PC-9 (cell line): ENCODE results near the gene TGFBR3. TPM values are rescaled to one million over a fixed set of nuclear protein-coding genes. Genes with fewer than 3 reads are reported as not detected.

ENCODE experiments used
- BruUV-seq: library from RNA; stranded (reverse); fragments of 400-500 nt; replicated peaks from 2 replicates; lab custom pipeline; 2021; lab: Mats Ljungman, UMichigan
- CTCF ChIA-PET: fragments of 300-600 bp; sonication (Branson Sonifier 250); formaldehyde crosslinking; loops from one replicate; lab custom pipeline; 2022; ENCODE audit warnings: antibody characterized with exemption; lab: Charles Lee
- POLR2A ChIA-PET: fragments of 300-600 bp; sonication (Branson Sonifier 250); formaldehyde crosslinking; loops from one replicate; lab custom pipeline; 2022; ENCODE audit warnings: antibody characterized with exemption; ENCODE audit not compliant: unreplicated experiment; lab: Charles Lee
- DNase-seq, 2 experiments: peaks; one replicate each; pipeline versions ENCODE4 v3.0.0 to v3.0.0-alpha.2; 2015 to 2022; ENCODE audit warnings: mixed read lengths in 1 of 2
- H2AFZ ChIP-seq: fragments of 200-600 bp; sonication (generic); 2 replicates; pipeline ENCODE4 v1.8.1; 2017; ENCODE audit warnings: antibody characterized with exemption
- H3F3A ChIP-seq: fragments of 200-600 bp; sonication (generic); 2 replicates; pipeline ENCODE4 v1.8.1; 2017; ENCODE audit warnings: antibody characterized with exemption, mild to moderate bottlenecking, low read depth; ENCODE audit not compliant: insufficient read depth
- H3K27ac ChIP-seq: fragments of 200-600 bp; sonication (generic); 2 replicates; pipeline ENCODE4 v1.6.1; 2016; ENCODE audit warnings: mixed run types
- H3K27me3 ChIP-seq: fragments of 200-600 bp; sonication (generic); 2 replicates; pipeline ENCODE4 v1.6.1; 2016; ENCODE audit warnings: low read depth, mixed run types; ENCODE audit not compliant: insufficient read depth
- H3K36me3 ChIP-seq: fragments of 200-600 bp; sonication (generic); 2 replicates; pipeline ENCODE4 v1.6.1; 2016; ENCODE audit warnings: low read depth, mixed run types
- H3K4me1 ChIP-seq: fragments of 200-600 bp; sonication (generic); replicated peaks from 2 replicates; pipeline ENCODE4 v1.6.1; 2016; ENCODE audit warnings: mixed run types; ENCODE audit not compliant: insufficient read depth
- H3K4me2 ChIP-seq: fragments of 200-600 bp; sonication (generic); 2 replicates; pipeline ENCODE4 v1.6.1; 2017; ENCODE audit warnings: mixed run types
- H3K4me3 ChIP-seq: fragments of 200-600 bp; sonication (generic); 2 replicates; pipeline ENCODE4 v1.6.1; 2016; ENCODE audit warnings: mixed run types
- H3K79me2 ChIP-seq: fragments of 200-600 bp; sonication (generic); 2 replicates; pipeline ENCODE4 v1.6.1; 2017; ENCODE audit warnings: low read depth, mixed run types
- H3K9me2 ChIP-seq: fragments of 200-600 bp; sonication (generic); 2 replicates; pipeline ENCODE4 v1.8.1; 2017; ENCODE audit warnings: mild to moderate bottlenecking; ENCODE audit not compliant: insufficient read depth
- H3K9me3 ChIP-seq: fragments of 200-600 bp; sonication (generic); 2 replicates; pipeline ENCODE4 v1.8.1; 2016; ENCODE audit warnings: low read depth; ENCODE audit not compliant: insufficient read depth
- H4K20me1 ChIP-seq: fragments of 200-600 bp; sonication (generic); 2 replicates; pipeline ENCODE4 v1.8.1; 2017; ENCODE audit not compliant: insufficient read depth
- EZH2 ChIP-seq: fragments of 200-600 bp; sonication (generic); IDR thresholded peaks from 2 replicates; pipeline ENCODE4 v1.8.0; 2017; ENCODE audit warnings: antibody characterized with exemption, low read depth
- intact Hi-C: fragments of 100-400 bp; cut with micrococcal nuclease; formaldehyde crosslinking; loops from one replicate; pipeline ENCODE4 v1.10.0; 2022; ENCODE audit not compliant: unreplicated experiment
- total RNA-seq: library from RNA; stranded (reverse); gene quantifications from 2 replicates; pipeline ENCODE4 v1.2.3, GENCODE V29; 2021
- TF ChIP-seq, protein P1 (sequence below): fragments of 200-600 bp; sonication (generic); conservative IDR thresholded peaks from 2 replicates; pipeline ENCODE4 v1.6.1; 2017; ENCODE audit warnings: mixed run types, antibody characterized with exemption, mild to moderate bottlenecking, moderate library complexity

The TGFBR3 gene
- total RNA-seq, 1 experiment from 2014 or later, result 1.6 TPM

DNA sequence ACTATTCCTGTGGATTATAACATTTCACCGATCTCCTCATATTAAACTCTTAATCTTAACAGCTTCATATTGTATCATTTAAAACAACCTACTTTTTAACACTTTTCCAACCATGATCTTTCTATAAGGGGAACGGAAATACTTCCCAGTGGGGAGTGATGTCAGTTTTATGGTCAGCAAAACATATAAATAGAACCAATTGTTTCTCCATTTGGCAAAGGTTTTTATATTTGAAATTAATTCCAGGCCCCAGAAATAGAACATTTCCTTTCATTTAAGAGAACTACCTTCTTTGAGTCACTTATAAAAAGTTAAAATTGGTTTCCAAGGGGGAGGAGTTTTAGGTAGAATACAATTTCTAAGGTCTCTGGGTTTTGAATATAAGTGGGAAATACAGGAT is 189.6 kb downstream of the TGFBR3 start:
- no peak for DNase-seq

DNA sequence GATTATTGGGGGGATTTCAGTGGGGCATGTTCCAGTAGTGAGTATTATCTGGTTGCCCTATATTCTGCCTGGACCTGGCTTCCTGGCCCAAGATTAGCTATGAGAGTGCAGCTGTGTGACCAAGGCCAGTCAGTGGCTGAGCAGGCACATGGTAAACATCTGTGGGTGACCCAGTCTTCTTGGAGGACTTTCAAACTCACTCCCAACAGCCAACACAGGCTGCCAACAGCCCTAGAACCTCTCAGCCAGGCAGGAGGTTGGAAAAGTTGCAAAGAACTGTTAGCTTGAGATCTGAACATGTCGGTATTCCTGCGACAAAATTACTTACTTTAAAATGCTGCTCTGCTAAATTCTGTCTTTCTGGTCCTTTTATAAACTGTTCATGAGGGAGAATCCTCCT is 192.4 kb downstream of the TGFBR3 start:
- no peaks in the 10 kb centered on the region for H3K9me2 ChIP-seq
- DNase-seq, result no peak
- no peak overlapping the region for H2AFZ ChIP-seq
- CTCF ChIA-PET, result no interaction called here
- H4K20me1 ChIP-seq, result no peaks in the 10 kb centered on the region
- H3K4me2 ChIP-seq, result no peak overlapping the region
- no peak overlapping the region for H3K27ac ChIP-seq
- H3K27me3 ChIP-seq, result no peaks in the 10 kb centered on the region
- BruUV-seq, result no TSS peak
- no peaks in the 10 kb centered on the region for H3K79me2 ChIP-seq
- no peaks in the 10 kb centered on the region for H3K9me3 ChIP-seq
- peaks cover 9% of the 10 kb centered on the region; the same call in 1 of the 2 replicates for H3K4me1 ChIP-seq
- TF ChIP-seq, protein P1, sequence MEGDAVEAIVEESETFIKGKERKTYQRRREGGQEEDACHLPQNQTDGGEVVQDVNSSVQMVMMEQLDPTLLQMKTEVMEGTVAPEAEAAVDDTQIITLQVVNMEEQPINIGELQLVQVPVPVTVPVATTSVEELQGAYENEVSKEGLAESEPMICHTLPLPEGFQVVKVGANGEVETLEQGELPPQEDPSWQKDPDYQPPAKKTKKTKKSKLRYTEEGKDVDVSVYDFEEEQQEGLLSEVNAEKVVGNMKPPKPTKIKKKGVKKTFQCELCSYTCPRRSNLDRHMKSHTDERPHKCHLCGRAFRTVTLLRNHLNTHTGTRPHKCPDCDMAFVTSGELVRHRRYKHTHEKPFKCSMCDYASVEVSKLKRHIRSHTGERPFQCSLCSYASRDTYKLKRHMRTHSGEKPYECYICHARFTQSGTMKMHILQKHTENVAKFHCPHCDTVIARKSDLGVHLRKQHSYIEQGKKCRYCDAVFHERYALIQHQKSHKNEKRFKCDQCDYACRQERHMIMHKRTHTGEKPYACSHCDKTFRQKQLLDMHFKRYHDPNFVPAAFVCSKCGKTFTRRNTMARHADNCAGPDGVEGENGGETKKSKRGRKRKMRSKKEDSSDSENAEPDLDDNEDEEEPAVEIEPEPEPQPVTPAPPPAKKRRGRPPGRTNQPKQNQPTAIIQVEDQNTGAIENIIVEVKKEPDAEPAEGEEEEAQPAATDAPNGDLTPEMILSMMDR, result no peak
- TF ChIP-seq EZH2, result no peak
- H3K4me3 ChIP-seq, result no peak overlapping the region
- intact Hi-C loops, result no loop called here
- POLR2A ChIA-PET, result no interaction called here
- 0 out of 2 replicates have a peak, but pooled peaks cover 8% of the 10 kb centered on the region for H3K36me3 ChIP-seq
- H3F3A ChIP-seq, result no peaks in the 10 kb centered on the region

More for the DNA sequence above, 189.6 kb downstream of the TGFBR3 start:
- Histone ChIP-seq H3K27me3 (no peaks in the 10 kb centered on the region), H3K9me2 (no peaks in the 10 kb centered on the region), H2AFZ (no peak overlapping the region), H3K36me3 (0 out of 2 replicates have a peak, but pooled peaks cover 8% of the 10 kb centered on the region), H3K4me1 (peaks cover 22% of the 10 kb centered on the region), H3K4me2 (no peak overlapping the region), H3K9me3 (no peaks in the 10 kb centered on the region), H3K27ac (no peak overlapping the region), H3K79me2 (no peaks in the 10 kb centered on the region), H4K20me1 (no peaks in the 10 kb centered on the region), H3F3A (no peaks in the 10 kb centered on the region), H3K4me3 (no peak overlapping the region)
- TF ChIP-seq, protein P1, result no peak
- no peak for TF ChIP-seq EZH2
- CTCF ChIA-PET, result no interaction called here
- no TSS peak for BruUV-seq
- intact Hi-C loops, result no loop called here
- POLR2A ChIA-PET, result no interaction called here

DNA sequence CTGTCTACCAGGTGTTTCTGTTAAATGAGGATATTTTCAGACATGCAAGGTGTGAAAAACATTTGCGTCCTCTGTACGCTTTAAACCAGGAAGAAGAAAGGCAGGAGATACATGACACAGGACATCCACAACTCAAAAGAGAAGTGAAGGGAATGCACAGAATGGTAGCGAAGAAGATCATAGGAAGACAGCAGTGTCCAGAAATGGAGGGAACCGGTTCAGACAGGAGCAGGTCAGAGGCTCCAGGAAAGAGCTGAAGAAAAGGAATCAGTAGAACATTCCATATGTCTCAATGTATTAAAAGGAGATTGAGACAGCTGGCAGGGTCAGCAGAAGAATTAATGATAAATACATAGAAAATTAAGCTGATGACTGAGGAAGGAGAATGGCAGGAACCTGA is 194.4 kb downstream of the TGFBR3 start:
- Histone ChIP-seq H3K4me1 (peaks cover 13% of the 10 kb centered on the region), H3K4me2 (no peak overlapping the region), H3F3A (no peaks in the 10 kb centered on the region), H3K36me3 (0 out of 2 replicates have a peak, but pooled peaks cover 8% of the 10 kb centered on the region), H3K4me3 (no peak overlapping the region), H3K27me3 (no peaks in the 10 kb centered on the region), H3K9me3 (no peaks in the 10 kb centered on the region), H3K27ac (no peak overlapping the region), H2AFZ (no peak overlapping the region), H3K9me2 (no peaks in the 10 kb centered on the region), H3K79me2 (no peaks in the 10 kb centered on the region), H4K20me1 (no peaks in the 10 kb centered on the region)
- TF ChIP-seq, protein P1, result no peak
- no peak for TF ChIP-seq EZH2
- DNase-seq, result no peak
- intact Hi-C loops, result no loop called here
- no TSS peak for BruUV-seq
- ChIA-PET POLR2A (no interaction called here), CTCF (no interaction called here)
